Stimulated activated naive CD8-positive, alpha-beta T cell treated with anti-CD3 and anti-CD28 coated beads, Interleukin-15, Interleukin-2, amounts not matched to agents 100 ng/mL and 50 ng/mL, for 24 hours (primary cell): ENCODE measurements around the gene NUP50.

Experiments used
- H3K27ac Mint-ChIP-seq: one replicate; pipeline ENCODE4 v1.8.0; 2021; ENCODE audit warnings: mild to moderate bottlenecking, mixed read lengths
- H3K27me3 Mint-ChIP-seq: one replicate; pipeline ENCODE4 v1.8.0; 2021; ENCODE audit warnings: mixed read lengths
- H3K36me3 Mint-ChIP-seq: one replicate; pipeline ENCODE4 v1.8.0; 2021; ENCODE audit warnings: low read depth, mixed read lengths
- H3K4me1 Mint-ChIP-seq: one replicate; pipeline ENCODE4 v1.8.0; 2021; ENCODE audit warnings: low read depth, mixed read lengths
- H3K4me3 Mint-ChIP-seq: one replicate; pipeline ENCODE4 v1.8.0; 2021; ENCODE audit warnings: mild to moderate bottlenecking, mixed read lengths
- H3K9me3 Mint-ChIP-seq: one replicate; pipeline ENCODE4 v1.8.0; 2021; ENCODE audit warnings: mixed read lengths

The NUP50 gene

GRCh38 chr22:45196926-45197605, 33.3 kb downstream of the NUP50 start:
- no peaks in the 10 kb centered on the region for H3K9me3 Mint-ChIP-seq
- H3K4me3 Mint-ChIP-seq = no peak overlapping the region
- no peaks in the 10 kb centered on the region for H3K27me3 Mint-ChIP-seq
- peaks cover 23% of the 10 kb centered on the region for H3K36me3 Mint-ChIP-seq
- H3K27ac Mint-ChIP-seq = no peak overlapping the region
- no peaks in the 10 kb centered on the region for H3K4me1 Mint-ChIP-seq

DNA sequence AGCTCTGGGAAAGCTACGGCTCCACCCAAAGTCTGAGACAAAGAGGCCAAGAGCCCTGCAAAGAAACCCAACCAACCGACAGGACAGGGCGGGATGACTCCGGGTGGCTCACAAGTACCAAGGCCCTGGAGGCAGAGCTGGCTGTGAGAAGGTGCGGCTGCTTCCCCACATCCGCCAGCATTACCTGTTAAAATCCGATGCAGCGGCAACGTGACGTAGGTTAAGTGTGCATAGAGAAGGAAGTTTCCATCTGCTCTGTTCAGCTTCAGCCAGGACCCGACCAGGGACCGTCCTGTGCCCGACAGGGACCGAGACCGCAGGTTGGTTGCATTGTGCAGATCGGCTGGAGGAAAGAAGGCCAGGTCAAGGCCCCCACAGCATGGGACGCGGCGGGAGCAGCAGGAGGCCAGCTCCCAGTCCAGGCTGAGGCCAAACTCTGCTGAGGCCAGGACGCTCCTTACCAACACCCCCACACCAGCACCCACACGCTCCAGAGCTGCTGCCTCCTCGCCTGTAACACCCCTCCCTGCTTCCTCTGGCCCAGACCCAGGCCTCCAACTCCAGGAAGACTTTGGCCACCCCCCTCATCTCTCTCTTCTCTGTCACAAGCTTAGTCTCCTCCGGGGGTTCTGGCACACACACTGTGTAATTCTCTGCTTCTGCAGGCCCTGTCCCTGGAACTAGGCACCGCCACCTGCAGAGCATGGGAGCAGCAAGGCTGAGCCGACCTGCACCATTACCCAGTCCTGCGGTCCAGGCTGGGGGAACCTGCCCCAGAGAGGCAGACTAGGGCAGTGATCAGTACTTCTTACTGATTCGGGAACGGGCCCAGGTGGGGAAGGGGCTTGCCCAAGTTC, 34.1 kb downstream of the NUP50 start:
- H3K27me3 Mint-ChIP-seq = no peaks in the 10 kb centered on the region
- H3K4me3 Mint-ChIP-seq = no peak overlapping the region
- no peaks in the 10 kb centered on the region for H3K4me1 Mint-ChIP-seq
- H3K9me3 Mint-ChIP-seq = no peaks in the 10 kb centered on the region
- H3K36me3 Mint-ChIP-seq = peaks cover 23% of the 10 kb centered on the region
- no peak overlapping the region for H3K27ac Mint-ChIP-seq

GRCh38 chr22:45198463-45198795, 34.7 kb downstream of the NUP50 start:
- Mint-ChIP-seq H3K4me1 (no peaks in the 10 kb centered on the region), H3K27ac (no peak overlapping the region), H3K9me3 (no peaks in the 10 kb centered on the region), H3K36me3 (peaks cover 23% of the 10 kb centered on the region), H3K27me3 (no peaks in the 10 kb centered on the region), H3K4me3 (no peak overlapping the region)

GRCh38 chr22:45199723-45200122, 36.0 kb downstream of the NUP50 start:
- Mint-ChIP-seq H3K27ac (no peak overlapping the region), H3K36me3 (peaks cover 23% of the 10 kb centered on the region), H3K4me3 (no peak overlapping the region)

DNA sequence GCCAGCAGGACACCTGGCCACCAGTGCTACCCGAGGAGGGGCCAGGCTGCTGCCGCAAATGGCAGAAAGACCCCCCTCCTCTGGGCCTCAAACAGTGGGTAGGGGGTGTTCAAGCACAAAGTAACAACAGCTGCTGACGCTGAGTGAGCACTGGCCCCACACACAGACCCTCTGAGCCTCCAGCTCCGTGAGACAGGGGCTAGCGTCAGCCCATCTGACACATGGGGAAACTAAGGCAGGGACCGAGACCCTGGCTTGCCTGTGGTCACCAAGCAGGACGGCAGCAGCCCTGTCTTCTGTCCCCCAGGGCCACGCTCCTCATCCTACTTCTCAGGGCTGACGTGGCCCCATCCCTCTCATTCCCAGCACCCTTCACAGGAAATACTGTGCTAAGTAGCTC, 36.5 kb downstream of the NUP50 start:
- H3K36me3 Mint-ChIP-seq = peaks cover 23% of the 10 kb centered on the region
- H3K27me3 Mint-ChIP-seq = no peaks in the 10 kb centered on the region
- H3K4me1 Mint-ChIP-seq = no peaks in the 10 kb centered on the region
- H3K4me3 Mint-ChIP-seq = no peak overlapping the region
- H3K9me3 Mint-ChIP-seq = no peaks in the 10 kb centered on the region
- H3K27ac Mint-ChIP-seq = no peak overlapping the region

More at GRCh38 chr22:45199723-45200122, 36.0 kb downstream of the NUP50 start:
- Mint-ChIP-seq H3K4me1 (no peaks in the 10 kb centered on the region), H3K27me3 (no peaks in the 10 kb centered on the region), H3K9me3 (no peaks in the 10 kb centered on the region)

DNA sequence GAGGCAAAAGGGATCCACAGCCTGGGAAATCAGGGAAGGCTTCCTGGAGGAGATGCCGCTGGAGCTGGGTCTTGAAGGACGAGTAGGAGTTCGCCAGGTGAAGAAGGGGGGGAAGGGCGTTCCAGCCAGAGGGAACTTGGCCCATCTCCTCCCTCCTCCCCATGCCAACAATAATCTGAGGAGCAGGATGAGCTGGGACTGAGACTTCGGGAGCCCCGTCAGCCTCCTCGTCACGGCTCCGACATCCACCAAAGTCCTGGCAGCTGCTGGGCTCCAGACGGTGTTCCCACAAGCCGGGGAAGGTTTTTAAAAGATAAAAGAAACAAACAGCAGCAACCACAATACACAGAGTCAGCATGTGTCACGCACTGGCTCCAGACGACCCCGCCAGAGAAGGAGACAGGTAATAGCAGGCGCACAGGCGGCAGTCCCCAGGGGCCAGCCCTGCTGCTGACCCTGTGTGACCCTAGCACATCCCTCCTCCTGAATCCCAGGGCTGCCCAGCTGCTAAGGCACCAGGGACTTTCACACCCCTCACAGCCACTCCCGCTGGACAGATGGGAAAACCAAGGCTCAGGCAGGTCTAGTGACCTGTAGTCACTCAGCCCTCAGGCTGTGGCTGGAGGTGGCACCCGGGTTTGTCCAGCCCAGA, 37.3 kb downstream of the NUP50 start:
- H3K4me1 Mint-ChIP-seq = no peaks in the 10 kb centered on the region
- H3K27ac Mint-ChIP-seq = no peak overlapping the region
- no peaks in the 10 kb centered on the region for H3K9me3 Mint-ChIP-seq
- no peak overlapping the region for H3K4me3 Mint-ChIP-seq
- H3K27me3 Mint-ChIP-seq = no peaks in the 10 kb centered on the region
- H3K36me3 Mint-ChIP-seq = peaks cover 19% of the 10 kb centered on the region

- Mint-ChIP-seq H3K27me3 (no peaks in the 10 kb centered on the region), H3K4me1 (no peaks in the 10 kb centered on the region), H3K27ac (no peak overlapping the region), H3K9me3 (no peaks in the 10 kb centered on the region), H3K36me3 (peaks cover 19% of the 10 kb centered on the region), H3K4me3 (no peak overlapping the region)
These were observed 38.1 kb downstream of the NUP50 start for GRCh38 chr22:45201678-45202332.

DNA sequence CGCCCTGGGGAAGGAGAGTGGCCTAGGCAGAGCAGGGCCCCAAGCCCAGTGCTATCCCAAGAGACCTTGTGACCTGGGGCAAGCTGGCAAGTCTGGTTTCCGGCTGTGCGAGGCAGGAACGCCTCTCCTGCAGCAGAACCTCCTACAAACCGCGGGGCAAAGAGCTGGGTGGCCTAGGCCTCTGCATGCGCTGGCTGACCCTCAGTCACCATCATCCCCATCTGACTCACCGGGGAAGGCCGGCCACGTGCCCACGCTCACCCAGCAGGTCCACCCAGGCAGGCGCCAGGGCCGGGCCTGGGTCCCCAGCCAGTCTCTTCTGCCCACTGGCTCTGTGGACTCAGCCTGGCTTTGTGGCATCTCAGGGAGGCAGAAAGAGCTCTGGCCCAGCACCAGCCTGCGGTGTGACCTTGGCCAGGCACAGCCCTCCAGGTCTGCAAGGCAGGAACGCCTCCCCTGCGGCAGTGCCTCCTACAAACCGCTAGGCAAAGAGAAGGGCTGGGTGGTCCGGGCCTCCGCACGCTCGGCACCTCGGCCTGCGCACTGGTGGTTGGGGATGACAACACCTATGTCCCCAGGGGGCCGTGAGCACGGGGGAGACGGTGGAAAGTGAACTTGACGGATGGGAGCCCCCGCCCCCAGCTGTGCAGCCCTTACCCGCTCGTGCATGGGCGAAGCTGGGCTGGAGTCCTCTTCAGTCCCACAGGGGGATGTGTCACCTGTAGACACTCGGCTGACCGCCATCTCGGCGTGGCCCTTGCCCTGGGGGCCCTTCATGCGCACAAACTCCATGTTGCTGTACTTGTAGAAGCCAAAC, 38.8 kb downstream of the NUP50 start:
- H3K9me3 Mint-ChIP-seq = no peaks in the 10 kb centered on the region
- no peak overlapping the region for H3K27ac Mint-ChIP-seq
- H3K4me3 Mint-ChIP-seq = no peak overlapping the region
- no peaks in the 10 kb centered on the region for H3K27me3 Mint-ChIP-seq
- H3K4me1 Mint-ChIP-seq = no peaks in the 10 kb centered on the region
- H3K36me3 Mint-ChIP-seq = peaks cover 19% of the 10 kb centered on the region

DNA sequence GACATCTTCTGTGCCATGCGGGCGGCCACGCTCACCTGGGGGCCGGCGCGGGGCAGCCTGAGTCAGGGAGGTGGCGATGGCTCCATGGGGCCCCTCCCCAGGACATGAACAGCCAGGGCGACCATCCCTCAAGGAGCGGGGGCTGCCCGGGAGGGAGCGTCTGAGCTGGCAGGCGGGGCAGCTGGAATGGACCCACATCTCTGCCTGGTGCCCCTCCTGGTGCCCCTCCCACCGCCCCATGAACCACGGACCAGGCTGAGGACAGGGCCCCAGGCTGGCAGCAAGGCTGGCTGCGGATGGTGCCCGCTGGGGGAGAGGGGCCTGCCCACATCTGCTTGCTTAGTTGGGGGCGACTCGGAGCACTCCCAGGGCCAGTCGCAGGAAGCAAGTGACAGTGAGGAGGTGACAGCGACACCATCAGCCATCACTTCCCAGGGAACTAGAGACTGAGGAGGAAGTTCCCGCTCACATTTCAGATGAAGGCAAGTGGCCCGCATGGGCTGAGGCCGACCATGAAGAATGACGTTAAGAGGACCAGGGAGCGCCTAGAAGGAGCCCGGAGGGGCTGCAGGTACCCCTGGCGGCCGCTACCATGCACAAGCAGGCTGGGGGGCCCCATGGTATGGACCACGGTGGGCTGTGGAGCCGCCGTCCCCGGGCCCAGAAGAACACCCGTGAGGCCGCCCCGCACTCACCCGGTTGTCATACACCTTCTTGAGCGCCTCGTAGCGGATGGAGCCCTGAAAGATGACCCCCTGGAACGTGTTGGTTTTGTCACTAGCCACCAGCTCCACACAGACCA, 39.6 kb downstream of the NUP50 start:
- Mint-ChIP-seq H3K4me1 (no peaks in the 10 kb centered on the region), H3K4me3 (no peak overlapping the region), H3K9me3 (no peaks in the 10 kb centered on the region), H3K27me3 (no peaks in the 10 kb centered on the region), H3K36me3 (peaks cover 19% of the 10 kb centered on the region), H3K27ac (no peak overlapping the region)

- H3K27me3 Mint-ChIP-seq = no peaks in the 10 kb centered on the region
- H3K27ac Mint-ChIP-seq = no peak overlapping the region
- no peak overlapping the region for H3K4me3 Mint-ChIP-seq
- H3K4me1 Mint-ChIP-seq = no peaks in the 10 kb centered on the region
- peaks cover 16% of the 10 kb centered on the region for H3K36me3 Mint-ChIP-seq
- H3K9me3 Mint-ChIP-seq = no peaks in the 10 kb centered on the region
These were observed 40.5 kb downstream of the NUP50 start for GRCh38 chr22:45204241-45204640.

DNA sequence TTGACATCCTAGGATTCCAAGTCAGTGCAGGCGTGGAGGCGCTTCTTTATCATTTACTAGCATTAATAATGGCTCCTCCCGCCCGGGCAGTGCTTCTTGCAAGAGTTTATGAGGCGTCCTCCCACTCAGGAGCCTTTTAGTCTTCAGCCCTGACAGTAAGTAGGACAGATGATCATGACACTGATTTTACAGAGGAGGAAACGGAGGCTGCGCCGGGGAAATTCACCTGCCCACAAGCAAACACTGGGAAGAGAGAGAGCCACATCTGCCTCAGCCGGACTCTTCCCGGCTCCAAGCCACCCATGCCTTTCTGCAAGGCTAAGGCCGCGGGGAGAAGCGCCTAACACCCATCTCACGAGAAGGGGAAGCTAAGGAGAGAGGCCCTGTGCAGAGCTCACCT, 41.1 kb downstream of the NUP50 start:
- Mint-ChIP-seq H3K9me3 (no peaks in the 10 kb centered on the region), H3K27ac (no peak overlapping the region), H3K36me3 (peaks cover 10% of the 10 kb centered on the region), H3K4me1 (peaks cover 1% of the 10 kb centered on the region), H3K27me3 (no peaks in the 10 kb centered on the region), H3K4me3 (no peak overlapping the region)

- H3K4me1 Mint-ChIP-seq = peaks cover 3% of the 10 kb centered on the region
- H3K27me3 Mint-ChIP-seq = no peaks in the 10 kb centered on the region
- no peak overlapping the region for H3K4me3 Mint-ChIP-seq
- no peak overlapping the region for H3K27ac Mint-ChIP-seq
- no peaks in the 10 kb centered on the region for H3K9me3 Mint-ChIP-seq
- H3K36me3 Mint-ChIP-seq = peaks cover 9% of the 10 kb centered on the region
These were observed 41.7 kb downstream of the NUP50 start for GRCh38 chr22:45205276-45205925.

- Mint-ChIP-seq H3K27me3 (no peaks in the 10 kb centered on the region), H3K9me3 (no peaks in the 10 kb centered on the region), H3K36me3 (peaks cover 11% of the 10 kb centered on the region), H3K4me1 (peaks cover 3% of the 10 kb centered on the region), H3K4me3 (no peak overlapping the region), H3K27ac (no peak overlapping the region)
These were observed 42.5 kb downstream of the NUP50 start for GRCh38 chr22:45206233-45206632.
